Thymus (tissue), 11 donors: ENCODE data around the gene IFT172. TPM values are rescaled to one million over a fixed set of nuclear protein-coding genes. Genes with fewer than 3 reads are reported as not detected.
"Not testable (repeated sequence)": the region's sequence is repeated elsewhere in the genome, so short reads cannot be mapped to it uniquely, and the experiment has no call there.

Experiments used
- DNase-seq, 9 donors: peaks; one replicate each; pipeline ENCODE4 v3.0.0-alpha.2; 2013; ENCODE audit warnings: low spot score in 9 of 9, low read depth in 6 of 9, missing footprints in 1 of 9
- H3K27ac ChIP-seq, 2 donors: one replicate each; pipeline ENCODE4 v1.5.1; 2013; ENCODE audit warnings: control low read depth in 1 of 2, low read depth in 1 of 2, low read length in 1 of 2, mild to moderate bottlenecking in 1 of 2, moderate library complexity in 1 of 2
- H3K27me3 ChIP-seq, 2 donors: one replicate each; pipeline ENCODE4 v1.5.1; 2013; ENCODE audit warnings: low read length in 1 of 2; ENCODE audit not compliant: control insufficient read depth in 2 of 2, insufficient read depth in 1 of 2
- H3K36me3 ChIP-seq, 2 donors: one replicate each; pipeline ENCODE4 v1.5.1; 2013; ENCODE audit warnings: low read length in 1 of 2, mild to moderate bottlenecking in 1 of 2, moderate library complexity in 1 of 2; ENCODE audit not compliant: control insufficient read depth in 2 of 2, insufficient read depth in 2 of 2
- H3K4me1 ChIP-seq, 2 donors: one replicate each; pipeline ENCODE4 v1.5.1; 2013; ENCODE audit warnings: low read length in 2 of 2; ENCODE audit not compliant: control insufficient read depth in 2 of 2, insufficient read depth in 2 of 2
- H3K4me3 ChIP-seq, 2 donors: one replicate each; pipeline ENCODE4 v1.5.1; 2013; ENCODE audit warnings: low read length in 2 of 2, control low read depth in 1 of 2, mild to moderate bottlenecking in 1 of 2
- H3K9me3 ChIP-seq, 2 donors: one replicate each; pipeline ENCODE4 v1.5.1; 2013; ENCODE audit warnings: low read length in 1 of 2, mild to moderate bottlenecking in 1 of 2; ENCODE audit not compliant: control insufficient read depth in 2 of 2, insufficient read depth in 1 of 2
- WGBS: extraction: QIAGEN DNeasy Blood & Tissue Kit; methylation state at CpG from one replicate; pipeline ENCODE4 v1.1.7; 2013; 5-methylcytosine and 5-hydroxymethylcytosine counted together
- polyA plus RNA-seq: library from polyadenylated mRNA; stranded (reverse); fragments of 200-250 nt; gene quantifications from one replicate; pipeline ENCODE4 v1.2.3, GENCODE V29; 2013
- total RNA-seq: library from RNA; stranded (reverse); fragments of 120-200 nt; gene quantifications from one replicate; pipeline ENCODE4 v1.2.4, GENCODE V29; 2013
- donor health status: healthy.

The IFT172 gene
- total and polyA plus RNA-seq, 2 donors: 7.6 to 34.2 TPM

GRCh38 chr2:27441958-27442919, 47.3 kb downstream of the IFT172 start, which contains the start of gene KRTCAP3:
Gene KRTCAP3, plus strand, starts transcription at chr2:27442381. Its CDS starts 32 bp downstream, at chr2:27442413.
- H3K36me3 ChIP-seq: peaks cover 44 to 48% of the 10 kb centered on the region in 2 donors
- WGBS: 84% methylated on average over 80 of the region's 80 CpGs
- H3K27ac ChIP-seq: no peak within 1 kb of the TSS
- no peaks in the 10 kb centered on the region for H3K27me3 ChIP-seq
- peaks cover 0 to 1% of the 10 kb centered on the region in 2 donors for H3K9me3 ChIP-seq
- H3K4me1 ChIP-seq: peaks cover 0 to 16% of the 10 kb centered on the region in 2 donors
- DNase-seq: peak in 5 of 9 donors; percentile 45 to 66 (median 57)
- H3K4me3 ChIP-seq: peak within 1 kb of the TSS in 1 of 2 donors; percentile 22

GRCh38 chr2:27441226-27441926, 48.2 kb downstream of the IFT172 start:
- Histone ChIP-seq H3K4me3 (no peak overlapping the region), H3K4me1 (peaks cover 0 to 16% of the 10 kb centered on the region in 2 donors), H3K27ac (no peak overlapping the region), H3K9me3 (peaks cover 0 to 1% of the 10 kb centered on the region in 2 donors), H3K27me3 (no peaks in the 10 kb centered on the region), H3K36me3 (peaks cover 51 to 56% of the 10 kb centered on the region in 2 donors)
- no peak for DNase-seq
- 98% methylated on average over 10 of the region's 10 CpGs for WGBS

- peaks cover 59 to 71% of the 10 kb centered on the region in 2 donors for H3K36me3 ChIP-seq
- over 99% methylated on average over 6 of the region's 6 CpGs for WGBS
These were observed 53.9 kb downstream of the IFT172 start for GRCh38 chr2:27435628-27436027.

GRCh38 chr2:27431395-27431794, 58.1 kb downstream of the IFT172 start:
- H3K4me3 ChIP-seq: no peak overlapping the region
- peaks cover 13% of the 10 kb centered on the region in 2 donors for H3K4me1 ChIP-seq
- no peaks in the 10 kb centered on the region for H3K9me3 ChIP-seq
- no peaks in the 10 kb centered on the region for H3K27me3 ChIP-seq
- H3K36me3 ChIP-seq: peaks cover 31 to 35% of the 10 kb centered on the region in 2 donors
- DNase-seq: no peak
- no peak overlapping the region for H3K27ac ChIP-seq

More at GRCh38 chr2:27435628-27436027, 53.9 kb downstream of the IFT172 start:
- Histone ChIP-seq H3K27ac (no peak overlapping the region), H3K9me3 (no peaks in the 10 kb centered on the region), H3K4me1 (peaks cover under 1% of the 10 kb centered on the region in 2 donors), H3K27me3 (no peaks in the 10 kb centered on the region), H3K4me3 (no peak overlapping the region)
- DNase-seq: no peak

GRCh38 chr2:27428978-27429541, 60.5 kb downstream of the IFT172 start:
- Histone ChIP-seq H3K27ac (peak overlapping the region; percentile 96 to 97), H3K27me3 (no peaks in the 10 kb centered on the region), H3K4me3 (peak overlapping the region; percentile 88 to 91), H3K36me3 (peaks cover 8 to 11% of the 10 kb centered on the region in 2 donors), H3K9me3 (no peaks in the 10 kb centered on the region), H3K4me1 (peaks cover 13% of the 10 kb centered on the region in 2 donors)
- DNase-seq: peak in 5 of 9 donors; percentile 36 to 68 (median 48)
- under 1% methylated on average over 51 of the region's 51 CpGs for WGBS

- Histone ChIP-seq H3K27ac (peak within 1 kb of the TSS; percentile 96 to 97), H3K4me1 (peaks cover 13% of the 10 kb centered on the region in 2 donors), H3K27me3 (no peaks in the 10 kb centered on the region), H3K36me3 (peaks cover 3 to 5% of the 10 kb centered on the region in 2 donors), H3K4me3 (peak within 1 kb of the TSS; percentile 88 to 91), H3K9me3 (no peaks in the 10 kb centered on the region)
- WGBS: under 1% methylated on average over 75 of the region's 75 CpGs
- peak; percentile 70 to 97 (median 92) for DNase-seq
These were observed 61.1 kb downstream of the IFT172 start, which contains the start of gene NRBP1 for GRCh38 chr2:27428213-27428977. Gene NRBP1, plus strand, starts transcription at chr2:27428631. Its CDS starts 4,643 bp downstream, at chr2:27433274.

GRCh38 chr2:27427863-27428212, 61.7 kb downstream of the IFT172 start:
- peak overlapping the region; percentile 88 to 91 for H3K4me3 ChIP-seq
- no peaks in the 10 kb centered on the region for H3K27me3 ChIP-seq
- DNase-seq: no peak
- H3K9me3 ChIP-seq: no peaks in the 10 kb centered on the region
- 22% methylated on average over 7 of the region's 7 CpGs for WGBS
- no peaks in the 10 kb centered on the region for H3K36me3 ChIP-seq
- H3K27ac ChIP-seq: peak overlapping the region; percentile 96 to 97
- peaks cover 13% of the 10 kb centered on the region in 2 donors for H3K4me1 ChIP-seq

DNA sequence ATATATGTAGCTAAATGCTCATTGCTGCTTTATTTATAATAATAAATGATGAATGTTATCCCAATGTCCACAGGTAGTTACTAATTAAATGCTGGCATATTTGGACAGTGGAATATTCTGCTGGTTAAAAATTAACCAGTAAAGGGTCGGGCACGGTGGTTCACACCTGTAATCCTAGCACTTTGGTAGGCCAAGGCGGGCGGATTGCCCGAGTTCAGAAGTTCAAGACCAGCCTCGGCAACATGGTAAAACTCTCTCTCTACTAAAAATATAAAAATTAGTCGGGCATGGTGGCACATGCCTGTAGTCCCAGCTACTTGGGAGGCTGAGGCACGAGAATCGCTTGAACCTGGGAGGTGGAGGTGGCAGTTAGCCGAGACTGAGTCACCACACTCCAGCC, 64.5 kb downstream of the IFT172 start:
- H3K4me3 ChIP-seq, H3K27ac ChIP-seq, DNase-seq, H3K9me3 ChIP-seq, H3K27me3 ChIP-seq, H3K4me1 ChIP-seq, H3K36me3 ChIP-seq: not testable (repeated sequence)
- 98% methylated on average over 10 of the region's 10 CpGs for WGBS
